GM19351 (cell line): ENCODE measurements around the gene LIN9.
A peak's percentile ranks its signal among the peaks of the same experiment; 100 is the strongest.
"Not testable (repeated sequence)": the region's sequence is repeated elsewhere in the genome, so short reads cannot be mapped to it uniquely, and the experiment has no call there.

Source experiments
- ATAC-seq: cut with Tn5 transposase; IDR thresholded peaks from one replicate; pipeline ENCODE4 v1.9.1; 2021; ENCODE audit warnings: mild to moderate bottlenecking, moderate library complexity; ENCODE audit not compliant: unreplicated experiment

LIN9 gene

GRCh38 chr1:226217273-226217672 lies 91.7 kb downstream of the LIN9 start:
- no peak for ATAC-seq

GRCh38 chr1:226216056-226216455 lies 92.9 kb downstream of the LIN9 start:
- no peak for ATAC-seq

GRCh38 chr1:226215239-226215638 lies 93.7 kb downstream of the LIN9 start:
- no peak for ATAC-seq

- no peak for ATAC-seq
Observed at GRCh38 chr1:226212545-226212944, 96.4 kb downstream of the LIN9 start.

GRCh38 chr1:226211181-226211821 lies 97.7 kb downstream of the LIN9 start:
- ATAC-seq = no peak

- ATAC-seq = no peak
Observed at GRCh38 chr1:226210571-226211176, 98.3 kb downstream of the LIN9 start.

- ATAC-seq = no peak
Observed at GRCh38 chr1:226209307-226210059, 99.5 kb downstream of the LIN9 start.

- ATAC-seq = no peak
Observed at GRCh38 chr1:226207048-226207447, 101.9 kb downstream of the LIN9 start.

GRCh38 chr1:226204198-226204597 lies 104.8 kb downstream of the LIN9 start:
- no peak for ATAC-seq

- ATAC-seq = no peak
Observed at GRCh38 chr1:226203655-226204054, 105.3 kb downstream of the LIN9 start.

GRCh38 chr1:226203240-226203639 lies 105.7 kb downstream of the LIN9 start:
- ATAC-seq = no peak

GRCh38 chr1:226202666-226203065 lies 106.3 kb downstream of the LIN9 start:
- not testable (repeated sequence) for ATAC-seq

- no peak for ATAC-seq
Observed at GRCh38 chr1:226202246-226202645, 106.7 kb downstream of the LIN9 start.

- peak; percentile 68 for ATAC-seq
Observed at GRCh38 chr1:226201029-226201593, 107.9 kb downstream of the LIN9 start.

GRCh38 chr1:226199971-226200370 lies 109.0 kb downstream of the LIN9 start:
- no peak for ATAC-seq

- no peak for ATAC-seq
Observed at GRCh38 chr1:226195144-226195543, 113.8 kb downstream of the LIN9 start.

- no peak for ATAC-seq
Observed at GRCh38 chr1:226187380-226187779, 121.6 kb downstream of the LIN9 start.

GRCh38 chr1:226187019-226187322 lies 122.0 kb downstream of the LIN9 start:
- no peak for ATAC-seq

- peak; percentile 92 for ATAC-seq
Observed at GRCh38 chr1:226186124-226187018, 122.6 kb downstream of the LIN9 start, which contains the start of gene ACBD3. Gene ACBD3, minus strand, starts transcription at chr1:226186741. Its CDS starts 66 bp downstream, at chr1:226186675.

- ATAC-seq = no peak
Observed at GRCh38 chr1:226185141-226186036, 123.6 kb downstream of the LIN9 start.
